Measurements from ENCODE around the gene FBXO40. TPM values are rescaled to one million over a fixed set of nuclear protein-coding genes. Genes with fewer than 3 reads are reported as not detected.
A peak's percentile ranks its signal among the peaks of the same experiment; 100 is the strongest.
"Not testable (repeated sequence)": the region's sequence is repeated elsewhere in the genome, so short reads cannot be mapped to it uniquely, and the experiment has no call there.

Gene FBXO40
- polyA plus RNA-seq, 6 donors from 2014 or later = 0.04 to 0.17 (median 0.11) TPM; not detected in 3

DNA sequence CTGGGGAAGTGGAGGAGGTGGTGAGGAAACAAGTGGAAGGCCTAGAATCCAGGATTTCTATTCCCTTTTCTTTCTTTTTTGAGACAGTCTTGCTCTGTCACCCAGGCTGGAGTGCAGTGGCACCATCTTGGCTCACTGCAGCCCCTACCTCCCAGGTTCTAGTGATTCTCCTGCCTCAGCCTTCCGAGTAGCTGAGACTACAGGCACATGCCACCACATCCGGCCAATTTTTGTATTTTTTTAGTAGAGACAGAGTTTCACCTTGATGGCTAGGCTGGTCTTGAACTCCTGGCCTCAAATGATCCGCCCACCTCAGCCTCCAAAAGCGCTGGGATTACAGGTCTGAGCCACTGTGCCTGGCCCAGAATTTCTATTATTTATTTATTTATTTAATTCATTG, 627 bp downstream of the FBXO40 start:
- H3K4me3 Mint-ChIP-seq; ATAC-seq (ENCODE audit: low read depth in 2 of 2); H3K36me3 Mint-ChIP-seq; H3K9me3 Mint-ChIP-seq; H3K27me3 Mint-ChIP-seq; DNase-seq; H3K4me1 Mint-ChIP-seq: not testable (repeated sequence)
- H3K27ac Mint-ChIP-seq = peak overlapping the region in 1 of 6 donors; percentile 51

DNA sequence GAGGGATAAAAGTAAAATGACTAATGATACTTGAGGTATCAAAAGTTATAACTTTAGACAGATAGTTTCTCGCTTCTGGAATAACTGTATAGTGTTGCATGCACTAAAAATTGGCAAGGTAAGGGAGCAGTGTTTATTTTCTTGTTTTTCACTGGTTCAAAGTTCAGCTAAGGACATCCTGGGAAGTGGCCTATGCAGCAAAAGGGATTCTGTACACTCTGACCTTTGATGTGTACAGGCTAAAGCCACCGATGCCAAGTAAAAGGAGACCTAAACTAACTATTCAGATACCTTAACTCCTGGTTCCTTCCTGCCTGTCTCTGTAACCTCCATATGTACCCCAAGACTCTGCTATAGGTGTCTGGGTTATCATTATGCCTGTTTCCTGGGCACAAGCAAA, 1.7 kb downstream of the FBXO40 start:
- Mint-ChIP-seq H3K36me3 (no peaks in the 10 kb centered on the region), H3K4me3 (no peak overlapping the region), H3K4me1 (no peaks in the 10 kb centered on the region), H3K9me3 (no peaks in the 10 kb centered on the region), H3K27me3 (no peaks in the 10 kb centered on the region), H3K27ac (no peak overlapping the region)
- DNase-seq = no peak
- no peak for ATAC-seq (ENCODE audit: low read depth in 2 of 2)

DNA sequence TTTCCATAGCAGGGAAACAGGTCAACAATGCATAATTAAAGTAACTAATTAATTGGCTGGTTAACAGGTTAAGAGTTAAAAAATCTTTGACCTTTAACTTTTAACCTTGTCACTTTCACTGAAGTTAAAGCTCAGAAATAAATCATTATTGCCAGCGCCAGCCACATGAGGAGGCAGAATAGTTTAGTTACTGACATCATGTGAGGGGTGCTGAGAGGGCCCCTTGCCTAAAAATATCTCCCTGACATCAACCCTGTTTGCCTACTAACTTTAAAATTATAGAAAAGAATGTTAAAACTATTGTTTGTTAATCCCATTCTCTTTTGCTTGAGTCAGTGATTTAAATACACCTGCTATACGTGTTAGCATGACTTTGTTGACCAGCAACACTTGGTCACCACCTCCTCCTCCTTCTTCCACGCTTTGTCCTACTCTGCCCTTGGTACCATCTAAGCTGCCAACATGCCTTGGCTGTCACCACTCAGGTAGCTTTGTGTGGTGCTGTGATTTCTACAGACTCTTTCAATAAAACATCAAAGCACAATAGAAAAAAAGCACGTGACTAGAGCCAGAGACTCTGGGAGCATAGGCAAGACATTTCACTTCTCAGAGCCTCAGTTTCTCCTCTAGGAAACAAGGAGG, 2.7 kb downstream of the FBXO40 start:
- H3K4me3 Mint-ChIP-seq = no peak overlapping the region
- no peaks in the 10 kb centered on the region for H3K36me3 Mint-ChIP-seq
- H3K4me1 Mint-ChIP-seq = no peaks in the 10 kb centered on the region
- no peak overlapping the region for H3K27ac Mint-ChIP-seq
- H3K27me3 Mint-ChIP-seq = no peaks in the 10 kb centered on the region
- H3K9me3 Mint-ChIP-seq = no peaks in the 10 kb centered on the region
- no peak for DNase-seq
- no peak for ATAC-seq (ENCODE audit: low read depth in 2 of 2)

DNA sequence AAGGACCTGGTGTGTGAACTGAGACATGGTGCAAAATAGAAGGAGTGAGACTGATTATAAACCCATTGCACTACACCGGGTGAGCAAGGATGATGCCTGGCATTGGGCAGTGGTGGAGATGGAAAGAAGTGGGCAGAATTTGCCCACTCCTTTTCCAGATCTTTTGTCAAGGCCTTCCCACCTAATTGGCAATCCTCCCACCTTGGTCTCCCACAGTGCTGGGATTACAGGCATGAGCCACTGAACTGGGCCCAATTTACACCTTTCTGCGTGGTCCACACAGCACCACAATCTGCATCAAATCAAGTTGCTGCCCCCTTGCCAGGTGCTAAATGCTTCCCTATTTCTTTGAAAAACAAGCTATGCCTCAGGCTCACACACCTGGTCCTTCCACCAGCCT, 5.4 kb downstream of the FBXO40 start:
- Mint-ChIP-seq H3K36me3 (no peaks in the 10 kb centered on the region), H3K27me3 (peaks cover 0 to 5% (median 0%) of the 10 kb centered on the region in 3 donors), H3K4me3 (no peak overlapping the region), H3K9me3 (no peaks in the 10 kb centered on the region), H3K27ac (peak overlapping the region in 1 of 6 donors; percentile 28), H3K4me1 (no peaks in the 10 kb centered on the region)
- no peak for ATAC-seq (ENCODE audit: low read depth in 2 of 2)
- no peak for DNase-seq

DNA sequence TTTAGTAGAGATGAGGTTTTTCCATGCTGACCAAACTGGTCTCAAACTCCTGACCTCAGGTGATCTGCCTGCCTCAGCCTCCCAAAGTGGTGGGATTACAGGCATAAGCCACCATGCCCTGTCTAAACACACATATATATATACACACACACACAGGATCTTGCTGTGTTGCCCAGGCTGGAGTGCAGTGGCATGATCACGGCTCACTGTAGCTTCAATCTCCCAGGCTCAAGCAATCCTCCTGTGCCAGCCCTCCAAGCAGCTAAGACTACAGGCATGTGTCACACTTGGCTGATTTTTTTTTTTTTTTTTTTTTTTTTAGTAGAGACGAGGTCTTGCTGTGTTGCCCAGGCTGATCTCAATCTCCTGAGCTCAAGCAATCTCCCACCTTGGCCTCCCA, 6.7 kb downstream of the FBXO40 start:
- not testable (repeated sequence) for H3K9me3 Mint-ChIP-seq; DNase-seq; H3K27ac Mint-ChIP-seq; H3K4me3 Mint-ChIP-seq; H3K4me1 Mint-ChIP-seq; H3K27me3 Mint-ChIP-seq; H3K36me3 Mint-ChIP-seq; ATAC-seq (ENCODE audit: low read depth in 2 of 2)

DNA sequence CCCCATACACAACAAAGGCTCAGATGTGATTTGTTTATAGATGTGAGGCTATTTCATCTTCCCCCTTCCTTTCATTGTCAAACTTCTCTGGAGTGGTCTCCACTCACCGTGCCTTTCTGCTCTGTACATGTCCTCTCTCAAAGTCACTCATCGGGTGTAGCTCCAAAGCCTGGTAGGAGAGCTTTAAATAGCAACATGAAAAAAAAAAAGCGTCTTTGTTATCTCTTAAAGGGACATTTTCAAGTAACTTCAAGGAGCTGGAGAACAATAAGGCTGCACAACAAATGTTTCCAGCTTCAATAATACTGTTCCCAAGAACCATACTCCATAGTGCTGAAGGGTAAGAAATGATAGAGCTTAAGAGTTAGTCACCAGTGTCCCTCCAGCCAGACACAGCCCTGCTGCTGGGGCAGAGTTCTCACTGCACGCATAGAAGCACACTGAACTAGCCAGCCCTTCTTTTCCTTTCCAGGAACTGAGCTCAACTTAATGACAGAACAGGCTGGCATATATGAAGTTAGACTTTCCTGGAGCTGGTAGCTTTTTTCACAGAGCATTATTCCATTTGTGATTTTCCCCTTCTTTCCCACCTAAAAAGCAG, 8.1 kb downstream of the FBXO40 start:
- no peak overlapping the region for H3K4me3 Mint-ChIP-seq
- H3K9me3 Mint-ChIP-seq = no peaks in the 10 kb centered on the region
- peaks cover 0 to 5% (median 0%) of the 10 kb centered on the region in 3 donors for H3K27me3 Mint-ChIP-seq
- no peak for ATAC-seq (ENCODE audit: low read depth in 2 of 2)
- peak overlapping the region in 1 of 6 donors; percentile 78 for H3K27ac Mint-ChIP-seq
- no peaks in the 10 kb centered on the region for H3K4me1 Mint-ChIP-seq
- DNase-seq = no peak
- no peaks in the 10 kb centered on the region for H3K36me3 Mint-ChIP-seq

DNA sequence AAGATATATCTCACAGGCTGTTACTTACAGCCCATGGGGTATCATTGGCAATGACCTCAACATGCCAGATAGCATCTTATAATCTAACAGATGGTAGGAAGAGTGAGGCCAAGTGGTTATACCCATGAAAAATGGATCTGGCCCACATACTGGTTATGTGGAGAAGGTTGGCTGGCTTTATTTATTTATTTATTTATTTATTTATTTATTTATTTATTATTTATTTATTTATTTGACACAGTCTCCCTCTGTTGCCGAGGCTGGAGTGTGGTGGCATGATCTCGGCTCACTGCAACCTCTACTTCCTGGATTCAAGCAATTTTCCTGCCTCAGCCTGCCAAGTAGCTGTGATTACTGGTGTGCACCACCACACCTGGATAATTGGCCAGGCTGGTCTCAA, 11.6 kb downstream of the FBXO40 start:
- ATAC-seq (ENCODE audit: low read depth in 2 of 2) (no peak), DNase-seq (no peak)
- H3K27me3 Mint-ChIP-seq = peaks cover 0 to 5% (median 0%) of the 10 kb centered on the region in 3 donors
- no peak overlapping the region for H3K4me3 Mint-ChIP-seq
- no peaks in the 10 kb centered on the region for H3K9me3 Mint-ChIP-seq
- H3K36me3 Mint-ChIP-seq = no peaks in the 10 kb centered on the region
- peak overlapping the region in 1 of 6 donors; percentile 38 for H3K27ac Mint-ChIP-seq
- H3K4me1 Mint-ChIP-seq = no peaks in the 10 kb centered on the region

DNA sequence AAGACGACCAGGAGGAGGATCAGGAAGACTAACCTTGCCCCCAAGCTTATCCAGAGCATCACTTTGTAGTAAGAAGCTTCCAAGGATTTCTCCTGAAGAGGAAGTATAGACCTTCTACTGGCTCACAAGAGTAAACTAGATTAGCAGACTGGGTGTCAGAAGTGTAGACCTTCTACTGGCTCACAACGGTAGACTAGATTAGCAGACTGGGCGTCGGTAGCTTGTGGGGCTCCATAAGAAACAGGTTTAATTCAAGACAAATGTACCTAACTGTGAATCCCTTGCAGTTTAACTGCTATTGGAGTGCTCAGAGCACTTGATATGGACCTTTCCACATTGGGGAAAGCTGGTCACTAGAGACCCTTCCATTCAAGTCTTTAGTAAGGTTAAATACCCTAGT, 12.9 kb downstream of the FBXO40 start:
- Mint-ChIP-seq H3K27ac (peak overlapping the region in 1 of 6 donors; percentile 15), H3K9me3 (no peaks in the 10 kb centered on the region), H3K4me1 (no peaks in the 10 kb centered on the region), H3K36me3 (no peaks in the 10 kb centered on the region), H3K27me3 (peaks cover 0 to 5% (median 0%) of the 10 kb centered on the region in 3 donors), H3K4me3 (no peak overlapping the region)
- ATAC-seq (ENCODE audit: low read depth in 2 of 2) (no peak), DNase-seq (no peak)

DNA sequence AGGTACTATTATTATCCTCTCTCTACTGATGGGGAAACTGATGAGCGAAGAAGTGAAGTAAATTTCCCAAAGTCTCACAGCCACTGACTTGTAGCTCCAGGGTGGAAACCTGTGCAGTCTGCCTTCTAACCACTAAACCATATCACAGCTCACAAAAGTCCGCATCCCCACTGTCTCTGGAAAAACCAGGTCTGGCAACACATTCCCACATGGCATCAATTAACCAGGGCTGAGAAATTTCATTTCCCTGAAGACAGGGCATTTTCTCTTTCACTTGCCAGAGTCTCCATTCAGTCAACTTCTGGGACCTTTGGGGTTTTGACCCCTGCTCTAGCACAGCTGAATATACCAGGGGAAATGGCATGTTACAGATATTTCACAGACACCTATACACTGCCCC, 26.5 kb downstream of the FBXO40 start:
- Mint-ChIP-seq H3K4me1 (no peaks in the 10 kb centered on the region), H3K27ac (no peak overlapping the region), H3K27me3 (peaks cover 6 to 11% (median 10%) of the 10 kb centered on the region in 3 donors), H3K36me3 (no peaks in the 10 kb centered on the region), H3K4me3 (no peak overlapping the region), H3K9me3 (no peaks in the 10 kb centered on the region)
- DNase-seq (no peak), ATAC-seq (ENCODE audit: low read depth in 2 of 2) (no peak)

DNA sequence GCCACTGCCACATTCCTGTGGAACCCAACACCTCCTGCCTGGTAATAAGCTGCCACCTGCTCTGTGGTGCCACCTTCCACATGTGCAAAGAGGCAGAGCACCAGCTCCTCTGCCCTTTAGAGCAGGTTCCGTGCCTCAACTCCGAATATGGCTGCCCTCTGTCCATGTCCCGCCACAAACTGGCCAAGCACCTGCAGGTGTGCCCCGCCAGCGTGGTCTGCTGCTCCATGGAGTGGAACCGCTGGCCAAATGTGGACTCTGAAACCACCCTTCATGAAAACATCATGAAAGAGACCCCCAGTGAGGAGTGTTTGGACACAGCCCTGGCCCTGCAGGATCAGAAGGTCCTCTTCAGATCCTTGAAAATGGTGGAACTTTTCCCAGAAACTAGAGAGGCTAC, 28.3 kb downstream of the FBXO40 start:
- Mint-ChIP-seq H3K9me3 (no peaks in the 10 kb centered on the region), H3K4me3 (no peak overlapping the region), H3K36me3 (no peaks in the 10 kb centered on the region), H3K27me3 (peaks cover 6 to 11% (median 10%) of the 10 kb centered on the region in 3 donors), H3K4me1 (no peaks in the 10 kb centered on the region), H3K27ac (no peak overlapping the region)
- no peak for ATAC-seq (ENCODE audit: low read depth in 2 of 2)
- no peak for DNase-seq

DNA sequence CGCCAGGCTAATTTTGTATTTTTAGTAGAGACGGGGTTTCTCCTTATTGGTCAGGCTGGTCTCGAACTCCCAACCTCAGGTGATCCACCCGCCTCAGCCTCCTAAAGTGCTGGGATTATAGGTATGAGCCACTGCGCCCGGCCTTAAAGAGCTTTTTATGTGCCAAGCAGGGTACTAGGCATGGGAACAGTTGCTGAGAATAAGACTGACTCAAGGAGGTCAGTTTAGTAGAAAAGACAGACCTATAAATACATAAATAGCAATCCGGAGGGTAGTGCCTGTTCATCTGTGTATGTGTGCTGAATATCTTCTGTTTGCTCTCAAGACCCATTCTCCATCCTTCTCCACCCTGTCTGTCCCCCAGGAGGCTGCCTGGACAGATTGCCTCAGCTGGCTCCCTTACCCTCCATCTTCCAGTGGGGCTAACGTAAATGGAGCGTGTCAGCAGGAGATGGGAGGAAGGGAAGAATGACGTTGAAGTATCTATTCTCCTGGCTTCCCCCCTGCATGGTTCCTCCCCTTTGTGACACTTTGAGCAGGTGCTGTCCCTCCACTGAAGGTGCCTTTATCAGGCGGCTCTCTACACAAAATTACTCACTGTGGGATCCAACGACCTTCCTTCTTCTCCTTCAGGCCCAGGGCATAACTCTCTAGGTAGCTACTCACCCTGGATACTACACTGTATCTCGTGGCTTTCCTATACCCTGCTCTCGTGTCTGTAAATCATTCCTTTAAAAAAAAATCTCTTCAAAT, 31.1 kb downstream of the FBXO40 start:
- H3K4me3 Mint-ChIP-seq = peak overlapping the region in 1 of 8 donors; percentile 32
- no peak for ATAC-seq (ENCODE audit: low read depth in 2 of 2)
- H3K36me3 Mint-ChIP-seq = peaks cover 7 to 8% of the 10 kb centered on the region in 2 donors
- peaks cover 0 to 2% (median 0%) of the 10 kb centered on the region in 7 donors for H3K9me3 Mint-ChIP-seq
- H3K27ac Mint-ChIP-seq = no peak overlapping the region
- H3K4me1 Mint-ChIP-seq = no peaks in the 10 kb centered on the region
- DNase-seq = no peak
- H3K27me3 Mint-ChIP-seq = peaks cover 6 to 11% (median 10%) of the 10 kb centered on the region in 3 donors

DNA sequence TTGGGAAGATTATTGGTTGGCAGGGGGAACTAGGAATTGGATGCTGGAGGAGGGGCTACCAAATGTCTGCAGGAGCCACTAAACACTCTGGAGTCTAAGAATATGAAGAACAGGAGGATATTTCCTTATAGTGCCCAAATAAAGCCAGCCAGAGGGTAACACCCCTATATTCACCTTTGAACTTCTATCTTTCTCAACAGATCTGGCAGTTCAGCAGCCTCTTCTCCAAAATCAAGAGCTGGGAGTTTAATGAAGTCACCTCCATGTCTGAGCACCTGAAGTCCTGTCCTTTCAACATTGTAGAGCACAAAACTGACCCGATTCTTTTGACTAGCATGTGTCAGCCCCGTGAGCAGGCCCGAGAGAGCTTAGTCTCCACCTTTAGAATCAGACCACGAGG, 33.3 kb downstream of the FBXO40 start:
- peaks cover 21 to 23% of the 10 kb centered on the region in 2 donors for H3K36me3 Mint-ChIP-seq
- H3K4me1 Mint-ChIP-seq = peaks cover 0 to 5% (median 5%) of the 10 kb centered on the region in 3 donors
- H3K9me3 Mint-ChIP-seq = peaks cover 0 to 5% (median 0%) of the 10 kb centered on the region in 7 donors
- H3K4me3 Mint-ChIP-seq = no peak overlapping the region
- peak overlapping the region in 1 of 6 donors; percentile 24 for H3K27ac Mint-ChIP-seq
- ATAC-seq (ENCODE audit: low read depth in 2 of 2) = no peak
- no peak for DNase-seq
- peaks cover 4 to 10% (median 9%) of the 10 kb centered on the region in 3 donors for H3K27me3 Mint-ChIP-seq

DNA sequence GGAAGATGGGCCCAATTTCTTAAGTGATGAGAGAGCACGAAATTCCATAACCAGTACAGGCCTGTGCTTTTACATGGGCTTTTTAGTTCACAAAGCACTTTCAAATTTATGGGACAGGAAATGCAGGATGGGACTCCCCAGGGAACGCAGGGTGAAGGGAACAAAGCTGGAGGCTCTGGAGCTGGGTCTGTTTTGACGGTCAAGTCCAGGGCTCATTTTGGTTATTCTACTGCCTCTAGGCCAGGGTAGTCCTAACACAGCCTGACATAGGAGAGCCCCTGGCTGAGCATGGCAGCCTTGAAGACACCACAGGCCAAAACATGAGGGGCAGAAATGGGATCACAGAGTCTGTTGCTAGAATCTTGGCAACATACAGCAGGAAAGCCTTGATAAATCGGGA, 34.0 kb downstream of the FBXO40 start:
- peaks cover 0 to 3% (median 2%) of the 10 kb centered on the region in 3 donors for H3K27me3 Mint-ChIP-seq
- H3K27ac Mint-ChIP-seq = no peak overlapping the region
- H3K4me1 Mint-ChIP-seq = peaks cover 4 to 10% (median 5%) of the 10 kb centered on the region in 3 donors
- DNase-seq = no peak
- no peak for ATAC-seq (ENCODE audit: low read depth in 2 of 2)
- H3K36me3 Mint-ChIP-seq = peaks cover 28 to 31% of the 10 kb centered on the region in 2 donors
- H3K9me3 Mint-ChIP-seq = peaks cover 0 to 7% (median 0%) of the 10 kb centered on the region in 7 donors
- H3K4me3 Mint-ChIP-seq = no peak overlapping the region

DNA sequence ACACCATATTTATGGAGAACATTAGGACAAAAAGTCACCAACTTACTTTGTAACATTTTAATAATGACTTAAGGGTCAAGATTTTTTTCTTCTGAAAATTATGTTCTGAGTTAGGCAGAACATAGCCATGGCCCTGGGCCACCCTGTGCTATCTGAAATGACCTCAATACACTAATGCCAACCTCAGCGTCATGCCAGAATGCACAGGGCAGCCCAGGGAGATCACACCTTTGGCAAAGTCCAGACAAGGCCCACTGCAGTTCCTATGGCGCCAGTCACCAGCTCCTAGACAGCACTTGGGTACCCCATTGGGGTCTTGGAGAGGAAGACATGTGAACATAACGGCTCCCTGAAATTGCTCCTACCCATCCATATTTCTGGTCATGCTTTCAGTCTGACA, 34.4 kb downstream of the FBXO40 start:
- Mint-ChIP-seq H3K27me3 (no peaks in the 10 kb centered on the region), H3K27ac (no peak overlapping the region), H3K36me3 (peaks cover 32 to 35% of the 10 kb centered on the region in 2 donors), H3K4me1 (peaks cover 5 to 10% (median 6%) of the 10 kb centered on the region in 3 donors), H3K4me3 (no peak overlapping the region), H3K9me3 (peaks cover 0 to 7% (median 0%) of the 10 kb centered on the region in 7 donors)
- DNase-seq (no peak), ATAC-seq (ENCODE audit: low read depth in 2 of 2) (no peak)
